Measurements from ENCODE around the gene CYSLTR2. TPM values are rescaled to one million over a fixed set of nuclear protein-coding genes. Genes with fewer than 3 reads are reported as not detected.

CYSLTR2 gene
- total RNA-seq, 1 experiment from 2014 or later = not detected

- no peak for TF ChIP-seq CTCF (IDR thresholded peaks at IDR 0.05; ENCODE audit: unreplicated experiment)
- DNase-seq = no peak
- Mint-ChIP-seq H3K36me3 (ENCODE audit: insufficient read depth, unreplicated experiment) (no peaks in the 10 kb centered on the region), H3K27me3 (ENCODE audit: unreplicated experiment) (peaks cover 40% of the 10 kb centered on the region), H3K4me1 (ENCODE audit: low read depth, unreplicated experiment) (no peaks in the 10 kb centered on the region), H3K9me3 (ENCODE audit: low read depth, unreplicated experiment) (peaks cover 6% of the 10 kb centered on the region), H3K27ac (ENCODE audit: unreplicated experiment) (no peak overlapping the region), H3K4me3 (ENCODE audit: low read depth, unreplicated experiment) (no peak overlapping the region)
- no TSS peak for BruUV-seq (replicated peaks)
- intact Hi-C loops (cut with micrococcal nuclease; ENCODE audit: unreplicated experiment) = no loop called here
- CTCF ChIA-PET = no interaction called here
These were observed 21.5 kb downstream of the CYSLTR2 start for GRCh38 chr13:48675247-48675646.

- intact Hi-C loops (cut with micrococcal nuclease; ENCODE audit: unreplicated experiment) = no loop called here
These were observed 24.6 kb downstream of the CYSLTR2 start for GRCh38 chr13:48678316-48678715.

GRCh38 chr13:48679941-48680680, 26.4 kb downstream of the CYSLTR2 start:
- Mint-ChIP-seq H3K27ac (ENCODE audit: unreplicated experiment) (no peak overlapping the region), H3K4me3 (ENCODE audit: low read depth, unreplicated experiment) (no peak overlapping the region), H3K9me3 (ENCODE audit: low read depth, unreplicated experiment) (peaks cover 2% of the 10 kb centered on the region), H3K27me3 (ENCODE audit: unreplicated experiment) (peaks cover 40% of the 10 kb centered on the region), H3K4me1 (ENCODE audit: low read depth, unreplicated experiment) (no peaks in the 10 kb centered on the region), H3K36me3 (ENCODE audit: insufficient read depth, unreplicated experiment) (no peaks in the 10 kb centered on the region)
- BruUV-seq (replicated peaks) = no TSS peak
- no peak for TF ChIP-seq CTCF (IDR thresholded peaks at IDR 0.05; ENCODE audit: unreplicated experiment)
- no peak for DNase-seq
- CTCF ChIA-PET = no interaction called here
- intact Hi-C loops (cut with micrococcal nuclease; ENCODE audit: unreplicated experiment) = no loop called here

More at GRCh38 chr13:48678316-48678715, 24.6 kb downstream of the CYSLTR2 start:
- TF ChIP-seq CTCF (IDR thresholded peaks at IDR 0.05; ENCODE audit: unreplicated experiment) = no peak
- Mint-ChIP-seq H3K36me3 (ENCODE audit: insufficient read depth, unreplicated experiment) (no peaks in the 10 kb centered on the region), H3K27me3 (ENCODE audit: unreplicated experiment) (peaks cover 40% of the 10 kb centered on the region), H3K9me3 (ENCODE audit: low read depth, unreplicated experiment) (peaks cover 2% of the 10 kb centered on the region), H3K27ac (ENCODE audit: unreplicated experiment) (no peak overlapping the region), H3K4me3 (ENCODE audit: low read depth, unreplicated experiment) (no peak overlapping the region), H3K4me1 (ENCODE audit: low read depth, unreplicated experiment) (no peaks in the 10 kb centered on the region)
- CTCF ChIA-PET = no interaction called here
- no TSS peak for BruUV-seq (replicated peaks)
- DNase-seq = no peak

GRCh38 chr13:48680756-48681392, 27.1 kb downstream of the CYSLTR2 start:
- H3K36me3 Mint-ChIP-seq (ENCODE audit: insufficient read depth, unreplicated experiment) = no peaks in the 10 kb centered on the region
- DNase-seq = no peak
- no TSS peak for BruUV-seq (replicated peaks)
- H3K4me3 Mint-ChIP-seq (ENCODE audit: low read depth, unreplicated experiment) = no peak overlapping the region
- no peak overlapping the region for H3K27ac Mint-ChIP-seq (ENCODE audit: unreplicated experiment)
- H3K9me3 Mint-ChIP-seq (ENCODE audit: low read depth, unreplicated experiment) = peaks cover 2% of the 10 kb centered on the region
- no peak for TF ChIP-seq CTCF (IDR thresholded peaks at IDR 0.05; ENCODE audit: unreplicated experiment)
- H3K4me1 Mint-ChIP-seq (ENCODE audit: low read depth, unreplicated experiment) = no peaks in the 10 kb centered on the region
- intact Hi-C loops (cut with micrococcal nuclease; ENCODE audit: unreplicated experiment) = no loop called here
- CTCF ChIA-PET = interaction anchor here (0.7 kb wide), 1 partner anchor 23 kb away, joined by 3 read pairs; no protein-coding TSS in a partner anchor
- peaks cover 40% of the 10 kb centered on the region for H3K27me3 Mint-ChIP-seq (ENCODE audit: unreplicated experiment)

Measured in Calu3 (cell line).